ENCODE measurements around the gene PRSS56. TPM values are rescaled to one million over a fixed set of nuclear protein-coding genes. Genes with fewer than 3 reads are reported as not detected.

PRSS56 gene
- total RNA-seq, 1 donor from 2014 or later = not detected

GRCh38 chr2:232523682-232524597, 3.8 kb downstream of the PRSS56 start:
- ATAC-seq (ENCODE audit: low read depth) (peak; percentile 36), DNase-seq (no peak)
- ChIA-PET CTCF (interaction anchor here (0.7 to 1.5 kb wide), 3 partner anchors 22 to 44 kb away, joined by 3 to 4 read pairs (median 3); no protein-coding TSS in a partner anchor), POLR2A (no interaction called here)
- Mint-ChIP-seq H3K9me3 (no peaks in the 10 kb centered on the region), H3K36me3 (ENCODE audit: low read depth) (no peaks in the 10 kb centered on the region), H3K27ac (no peak overlapping the region), H3K4me3 (peak overlapping the region; percentile 63), H3K27me3 (peaks cover 48% of the 10 kb centered on the region), H3K4me1 (peaks cover 15% of the 10 kb centered on the region)
- intact Hi-C loops (cut with micrococcal nuclease) = loop anchor here (2.0 kb wide), 1 partner anchor 83 kb away; no protein-coding TSS in a partner anchor
- TF ChIP-seq CTCF (IDR thresholded peaks at IDR 0.05) = no peak

DNA sequence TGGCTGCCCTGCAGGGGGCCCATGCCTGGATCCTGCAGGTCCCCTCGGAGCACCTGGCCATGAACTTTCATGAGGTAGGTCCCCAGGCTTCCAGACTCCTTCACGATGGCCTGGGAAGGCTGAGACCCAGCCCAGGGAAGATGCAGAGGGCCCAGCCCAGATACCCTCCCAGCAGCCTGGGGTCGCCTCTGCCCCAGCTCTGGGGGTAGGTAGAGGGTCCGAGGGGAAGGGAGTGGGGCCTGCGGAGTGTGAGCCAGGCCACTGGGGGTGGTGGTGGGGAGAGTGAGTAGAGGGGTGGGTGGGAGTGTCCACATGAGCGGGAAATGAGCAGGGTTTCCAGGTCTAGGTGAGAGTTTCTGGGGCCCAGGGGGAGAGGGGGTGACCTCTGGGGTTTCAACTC, 4.6 kb downstream of the PRSS56 start:
- Mint-ChIP-seq H3K27me3 (peaks cover 42% of the 10 kb centered on the region), H3K36me3 (ENCODE audit: low read depth) (no peaks in the 10 kb centered on the region), H3K4me1 (peaks cover 15% of the 10 kb centered on the region), H3K27ac (no peak overlapping the region), H3K9me3 (no peaks in the 10 kb centered on the region), H3K4me3 (no peak overlapping the region)
- ChIA-PET CTCF (no interaction called here), POLR2A (no interaction called here)
- TF ChIP-seq CTCF (IDR thresholded peaks at IDR 0.05) = no peak
- DNase-seq = no peak
- intact Hi-C loops (cut with micrococcal nuclease) = no loop called here
- ATAC-seq (ENCODE audit: low read depth) = no peak

GRCh38 chr2:232525199-232525598, 5.0 kb downstream of the PRSS56 start:
- ATAC-seq (ENCODE audit: low read depth) (no peak), DNase-seq (no peak)
- peaks cover 15% of the 10 kb centered on the region for H3K4me1 Mint-ChIP-seq
- TF ChIP-seq CTCF (IDR thresholded peaks at IDR 0.05) = no peak
- intact Hi-C loops (cut with micrococcal nuclease) = no loop called here
- H3K27ac Mint-ChIP-seq = no peak overlapping the region
- ChIA-PET CTCF (no interaction called here), POLR2A (no interaction called here)
- H3K4me3 Mint-ChIP-seq = no peak overlapping the region
- no peaks in the 10 kb centered on the region for H3K36me3 Mint-ChIP-seq (ENCODE audit: low read depth)
- no peaks in the 10 kb centered on the region for H3K9me3 Mint-ChIP-seq
- H3K27me3 Mint-ChIP-seq = peaks cover 42% of the 10 kb centered on the region

- CTCF ChIA-PET = no interaction called here
- DNase-seq = no peak
- Mint-ChIP-seq H3K36me3 (ENCODE audit: low read depth) (no peaks in the 10 kb centered on the region), H3K4me1 (peaks cover 15% of the 10 kb centered on the region), H3K9me3 (no peaks in the 10 kb centered on the region), H3K4me3 (no peak within 1 kb of the TSS), H3K27ac (no peak within 1 kb of the TSS), H3K27me3 (peaks cover 36% of the 10 kb centered on the region)
- POLR2A ChIA-PET = interaction anchor here (0.6 kb wide), 1 partner anchor 455 kb away, joined by 8 read pairs; no protein-coding TSS in a partner anchor
- no peak for ATAC-seq (ENCODE audit: low read depth)
- no peak for TF ChIP-seq CTCF (IDR thresholded peaks at IDR 0.05)
- intact Hi-C loops (cut with micrococcal nuclease) = no loop called here
Measured at GRCh38 chr2:232525791-232526371, 5.7 kb downstream of the PRSS56 start, which contains the start of gene CHRND. TSS of gene CHRND (plus strand) at chr2:232526160. CDS start at chr2:232526216, 56 bp downstream.

DNA sequence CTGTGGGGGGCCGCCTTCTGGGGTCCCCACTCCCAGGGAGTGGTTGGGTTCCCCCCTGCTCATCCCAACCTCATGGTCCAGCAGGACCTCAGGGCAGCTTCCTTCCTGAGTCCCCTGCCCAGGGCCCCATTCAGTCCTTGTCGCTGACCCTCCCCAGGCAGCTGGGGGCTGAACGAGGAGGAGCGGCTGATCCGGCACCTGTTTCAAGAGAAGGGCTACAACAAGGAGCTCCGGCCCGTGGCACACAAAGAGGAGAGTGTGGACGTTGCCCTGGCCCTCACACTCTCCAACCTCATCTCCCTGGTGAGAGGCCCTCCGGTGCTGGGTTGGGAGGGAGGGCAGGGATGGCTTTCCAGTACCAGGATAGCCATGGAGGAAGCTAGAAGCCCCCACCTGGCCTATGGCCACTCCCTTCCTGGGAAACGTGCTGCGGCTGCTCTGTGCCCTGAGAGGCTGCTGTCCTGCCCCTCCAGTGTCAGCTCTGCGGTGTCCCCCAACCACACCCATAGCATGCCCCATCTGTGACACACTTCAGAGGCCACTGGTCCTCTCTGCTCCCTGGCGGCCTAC, 6.3 kb downstream of the PRSS56 start:
- ChIA-PET POLR2A (interaction anchor here (0.6 kb wide), 1 partner anchor 454 kb away, joined by 8 read pairs; no protein-coding TSS in a partner anchor), CTCF (no interaction called here)
- DNase-seq (no peak), ATAC-seq (ENCODE audit: low read depth) (no peak)
- no peaks in the 10 kb centered on the region for H3K9me3 Mint-ChIP-seq
- TF ChIP-seq CTCF (IDR thresholded peaks at IDR 0.05) = no peak
- no peaks in the 10 kb centered on the region for H3K36me3 Mint-ChIP-seq (ENCODE audit: low read depth)
- H3K4me3 Mint-ChIP-seq = no peak overlapping the region
- intact Hi-C loops (cut with micrococcal nuclease) = no loop called here
- peaks cover 35% of the 10 kb centered on the region for H3K27me3 Mint-ChIP-seq
- no peak overlapping the region for H3K27ac Mint-ChIP-seq
- peaks cover 13% of the 10 kb centered on the region for H3K4me1 Mint-ChIP-seq
